ENCODE measurements around the gene LARGE1. TPM values are rescaled to one million over a fixed set of nuclear protein-coding genes. Genes with fewer than 3 reads are reported as not detected.
A peak's percentile ranks its signal among the peaks of the same experiment; 100 is the strongest.

LARGE1 gene
- total and polyA plus RNA-seq, 4 donors, result 25.6 to 45.6 (median 37.6) TPM

DNA sequence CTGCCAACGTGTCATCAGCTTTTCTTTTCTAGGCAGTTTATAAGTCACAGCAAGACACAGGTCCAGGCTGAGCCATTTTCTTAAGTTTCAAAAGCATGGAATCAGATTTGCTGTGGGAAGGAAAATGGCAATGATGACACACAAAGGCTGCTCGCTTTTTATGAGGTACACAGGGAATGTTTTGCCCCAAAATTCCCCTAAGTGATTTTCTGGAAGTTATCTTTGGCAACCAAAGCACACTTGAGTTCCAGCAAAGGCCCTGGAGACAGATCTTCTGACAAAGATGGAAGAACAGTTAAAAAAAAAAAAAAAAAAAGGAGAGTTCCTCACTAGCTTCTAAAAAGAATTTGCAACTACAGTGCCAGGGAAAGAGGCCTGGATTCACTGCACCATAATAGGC lies 260.8 kb downstream of the LARGE1 start:
- DNase-seq (ENCODE audit: low read depth in 4 of 6, low spot score in 6 of 6), result peak in 3 of 6 donors; percentile 25 to 81 (median 81)
- H3K27me3 ChIP-seq (ENCODE audit: control insufficient read depth, insufficient read depth, low read length), result no peaks in the 10 kb centered on the region
- H3K36me3 ChIP-seq (ENCODE audit: control insufficient read depth, insufficient read depth, low read length), result no peaks in the 10 kb centered on the region
- H3K9me3 ChIP-seq (ENCODE audit: control insufficient read depth, insufficient read depth, low read length), result no peaks in the 10 kb centered on the region
- H3K4me1 ChIP-seq (ENCODE audit: control insufficient read depth, insufficient read depth, low read length), result no peaks in the 10 kb centered on the region
- no peak overlapping the region for H3K27ac ChIP-seq (ENCODE audit: low read depth, low read length)
- WGBS (ENCODE audit: insufficient coverage), result 40% methylated on average over 1 of the region's 2 CpGs
- H3K4me3 ChIP-seq (ENCODE audit: low read depth, low read length), result no peak overlapping the region

DNA sequence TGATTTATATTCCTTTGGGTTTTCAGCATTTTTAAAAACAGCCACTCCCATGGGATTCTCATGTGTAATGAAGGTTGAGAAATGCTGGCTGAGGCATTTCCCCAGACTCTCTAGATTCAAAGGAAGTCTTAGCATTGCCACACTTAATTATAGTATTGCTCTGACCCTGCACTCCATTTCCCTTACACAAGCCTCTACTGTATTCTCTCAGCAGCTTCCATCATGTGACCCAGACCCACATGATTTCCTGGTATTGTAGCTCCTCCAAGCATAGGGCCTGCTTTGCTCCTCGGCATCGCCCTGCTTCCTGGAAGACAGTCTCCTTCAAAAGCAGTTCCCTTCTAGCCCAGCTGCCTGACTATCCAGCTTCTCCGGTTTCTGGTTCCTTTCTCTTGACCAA lies 261.5 kb downstream of the LARGE1 start:
- no peak overlapping the region for H3K27ac ChIP-seq (ENCODE audit: low read depth, low read length)
- no peak overlapping the region for H3K4me3 ChIP-seq (ENCODE audit: low read depth, low read length)
- no peaks in the 10 kb centered on the region for H3K4me1 ChIP-seq (ENCODE audit: control insufficient read depth, insufficient read depth, low read length)
- WGBS (ENCODE audit: insufficient coverage), result 81% methylated on average over 2 of the region's 3 CpGs
- no peaks in the 10 kb centered on the region for H3K9me3 ChIP-seq (ENCODE audit: control insufficient read depth, insufficient read depth, low read length)
- DNase-seq (ENCODE audit: low read depth in 4 of 6, low spot score in 6 of 6), result peak in 1 of 6 donors; percentile 56
- no peaks in the 10 kb centered on the region for H3K27me3 ChIP-seq (ENCODE audit: control insufficient read depth, insufficient read depth, low read length)
- no peaks in the 10 kb centered on the region for H3K36me3 ChIP-seq (ENCODE audit: control insufficient read depth, insufficient read depth, low read length)

DNA sequence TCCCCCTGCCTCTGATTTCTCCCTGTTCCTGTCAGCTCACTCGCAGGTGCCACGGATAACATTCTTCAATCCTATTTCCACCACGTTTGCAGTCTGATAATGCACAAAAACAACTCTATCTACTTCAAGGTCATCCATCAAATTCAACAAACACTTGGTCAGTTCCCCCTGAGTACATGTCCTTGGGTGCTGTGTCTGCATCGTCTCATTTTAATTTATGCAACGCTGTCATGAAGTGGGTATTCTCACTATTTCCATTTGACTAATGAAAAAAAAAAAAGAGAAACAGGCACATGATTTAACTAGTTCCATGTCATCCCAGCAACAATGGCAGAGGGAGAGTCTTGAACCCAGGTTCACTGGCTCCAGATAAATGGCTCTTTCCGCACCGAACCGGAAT lies 262.6 kb downstream of the LARGE1 start:
- Histone ChIP-seq H3K36me3 (ENCODE audit: control insufficient read depth, insufficient read depth, low read length) (no peaks in the 10 kb centered on the region), H3K27ac (ENCODE audit: low read depth, low read length) (no peak overlapping the region), H3K4me3 (ENCODE audit: low read depth, low read length) (no peak overlapping the region), H3K9me3 (ENCODE audit: control insufficient read depth, insufficient read depth, low read length) (no peaks in the 10 kb centered on the region), H3K4me1 (ENCODE audit: control insufficient read depth, insufficient read depth, low read length) (no peaks in the 10 kb centered on the region), H3K27me3 (ENCODE audit: control insufficient read depth, insufficient read depth, low read length) (no peaks in the 10 kb centered on the region)
- 76% methylated on average over 7 of the region's 8 CpGs for WGBS (ENCODE audit: insufficient coverage)
- no peak for DNase-seq (ENCODE audit: low read depth in 4 of 6, low spot score in 6 of 6)

DNA sequence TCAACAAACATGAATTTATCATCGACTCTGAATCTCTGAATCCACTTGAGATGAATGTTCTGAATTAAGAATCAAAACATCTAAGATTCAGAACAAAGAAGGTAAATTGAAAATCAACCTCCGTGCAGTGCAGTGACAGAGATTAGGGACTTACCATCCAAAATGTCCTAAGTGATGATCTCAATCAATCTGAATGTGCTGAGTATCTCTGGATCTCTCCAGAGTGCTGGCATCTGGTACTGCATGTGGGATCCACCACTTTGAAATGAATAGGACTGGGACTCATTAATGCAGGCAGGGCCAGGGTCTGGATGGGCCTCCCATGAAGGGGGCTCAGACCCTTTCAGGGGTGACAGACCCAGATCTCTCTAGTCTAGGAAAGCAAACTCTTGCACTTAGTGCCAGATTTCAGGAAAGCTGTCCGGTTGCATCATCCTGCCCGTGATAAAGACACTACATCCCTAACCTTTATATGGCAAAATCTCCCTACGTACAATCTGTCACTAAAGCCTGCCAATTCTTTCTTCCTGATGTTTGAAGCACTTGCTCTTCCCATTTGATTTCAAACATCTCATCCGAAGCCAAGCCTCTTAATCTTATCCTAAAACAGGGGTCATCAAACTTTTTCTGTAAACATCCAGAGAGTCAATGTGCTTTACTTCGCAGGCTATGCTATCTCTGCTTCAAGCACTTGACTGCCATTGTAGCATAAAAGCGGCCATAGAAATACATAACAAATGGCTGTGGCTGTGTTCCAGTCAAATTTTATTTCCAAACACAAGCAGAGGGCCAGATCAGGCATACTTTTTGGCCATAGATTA lies 263.3 kb downstream of the LARGE1 start:
- Histone ChIP-seq H3K9me3 (ENCODE audit: control insufficient read depth, insufficient read depth, low read length) (no peaks in the 10 kb centered on the region), H3K4me1 (ENCODE audit: control insufficient read depth, insufficient read depth, low read length) (no peaks in the 10 kb centered on the region), H3K27me3 (ENCODE audit: control insufficient read depth, insufficient read depth, low read length) (no peaks in the 10 kb centered on the region), H3K4me3 (ENCODE audit: low read depth, low read length) (no peak overlapping the region), H3K36me3 (ENCODE audit: control insufficient read depth, insufficient read depth, low read length) (no peaks in the 10 kb centered on the region), H3K27ac (ENCODE audit: low read depth, low read length) (no peak overlapping the region)
- DNase-seq (ENCODE audit: low read depth in 4 of 6, low spot score in 6 of 6), result peak in 1 of 6 donors; percentile 26
- 81% methylated on average over 7 of the region's 8 CpGs for WGBS (ENCODE audit: insufficient coverage)

DNA sequence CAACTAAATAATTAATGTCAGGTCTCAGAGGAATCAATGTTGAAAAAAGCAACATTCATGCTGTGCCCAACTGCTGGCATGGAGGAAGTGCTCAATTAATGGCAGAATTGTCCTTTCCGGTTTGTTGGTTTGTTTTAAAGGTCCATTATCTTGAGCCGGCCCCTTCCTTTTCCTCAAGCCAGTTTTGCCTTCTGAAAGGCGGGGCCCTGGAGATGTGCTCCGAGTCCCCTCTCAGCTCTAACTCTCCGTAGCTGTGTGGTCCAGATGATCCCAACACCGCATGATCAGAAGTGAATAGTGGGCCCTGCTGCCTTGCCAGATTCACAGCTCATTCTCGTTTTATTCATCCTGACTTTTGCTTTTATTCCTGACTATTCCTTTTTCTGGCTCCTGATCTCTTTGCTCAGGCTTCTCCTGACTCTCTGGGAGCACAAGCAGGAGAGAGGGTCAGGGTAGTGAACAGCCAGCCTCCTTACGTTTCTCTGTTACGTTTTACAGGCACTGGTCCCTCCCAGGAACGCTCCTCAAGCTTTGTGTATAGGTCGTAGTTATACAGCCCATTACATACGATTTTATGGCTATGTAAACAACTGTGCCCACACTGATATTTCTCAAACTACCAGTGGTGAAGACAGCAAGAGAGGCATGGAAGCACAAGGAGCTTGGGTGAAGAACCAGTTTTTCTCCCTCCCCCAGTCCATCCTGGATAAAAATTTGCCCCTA lies 265.9 kb downstream of the LARGE1 start:
- H3K36me3 ChIP-seq (ENCODE audit: control insufficient read depth, insufficient read depth, low read length), result peaks cover 6% of the 10 kb centered on the region
- WGBS (ENCODE audit: insufficient coverage), result 66% methylated on average over 10 of the region's 12 CpGs
- H3K27ac ChIP-seq (ENCODE audit: low read depth, low read length), result no peak overlapping the region
- H3K4me3 ChIP-seq (ENCODE audit: low read depth, low read length), result no peak overlapping the region
- no peaks in the 10 kb centered on the region for H3K4me1 ChIP-seq (ENCODE audit: control insufficient read depth, insufficient read depth, low read length)
- DNase-seq (ENCODE audit: low read depth in 4 of 6, low spot score in 6 of 6), result no peak
- no peaks in the 10 kb centered on the region for H3K27me3 ChIP-seq (ENCODE audit: control insufficient read depth, insufficient read depth, low read length)
- no peaks in the 10 kb centered on the region for H3K9me3 ChIP-seq (ENCODE audit: control insufficient read depth, insufficient read depth, low read length)

DNA sequence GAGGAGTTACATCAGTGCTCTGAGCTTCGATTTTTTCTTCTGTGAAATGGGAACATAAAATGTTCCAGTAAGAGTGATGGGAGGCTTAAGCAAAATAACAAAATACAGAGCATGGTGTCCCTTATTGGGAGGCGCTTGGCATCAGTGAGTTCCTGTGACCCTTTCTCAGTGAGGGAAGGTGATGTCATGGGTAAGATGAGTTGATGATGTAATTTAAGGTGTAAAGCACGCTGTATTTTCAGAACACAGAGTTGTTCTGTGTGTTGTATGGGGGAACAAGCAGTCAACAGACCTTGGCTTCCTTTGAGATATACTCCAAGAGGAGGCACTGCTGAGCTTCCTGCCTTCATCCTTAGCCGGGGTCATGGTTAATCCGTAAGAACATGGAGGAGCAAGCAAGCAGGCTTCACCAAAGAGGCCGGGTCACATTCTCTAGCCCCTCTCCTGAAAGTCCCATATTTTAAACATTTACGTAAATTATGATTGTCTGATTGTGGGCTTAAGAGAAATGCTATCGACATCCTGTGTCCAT lies 266.7 kb downstream of the LARGE1 start:
- 93% methylated on average over 4 of the region's 8 CpGs for whole genome bisulfite sequencing (ENCODE audit: insufficient coverage)
- H3K9me3 ChIP-seq (ENCODE audit: control insufficient read depth, insufficient read depth, low read length), result no peaks in the 10 kb centered on the region

DNA sequence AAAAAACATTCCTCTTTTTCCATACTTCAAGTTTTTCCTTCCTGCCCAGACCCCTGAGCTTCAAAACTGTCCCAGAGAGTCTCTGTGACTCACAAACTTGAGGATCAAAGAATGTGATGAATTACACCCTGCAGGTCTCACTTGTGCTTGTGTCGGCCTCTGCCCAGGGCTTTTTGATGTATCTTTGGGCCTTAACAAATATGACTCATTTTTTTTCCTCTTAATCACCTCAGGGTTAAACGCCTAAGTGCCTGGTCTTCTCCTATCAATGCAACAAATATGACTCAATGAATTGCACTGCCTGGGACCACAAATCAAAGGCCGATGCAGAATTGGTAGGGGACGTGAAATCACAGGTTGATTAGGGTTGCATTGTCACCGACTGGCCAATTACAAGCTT lies 267.7 kb downstream of the LARGE1 start:
- no peak for DNase-seq (ENCODE audit: low read depth in 4 of 6, low spot score in 6 of 6)
- no peaks in the 10 kb centered on the region for H3K4me1 ChIP-seq (ENCODE audit: control insufficient read depth, insufficient read depth, low read length)
- H3K27ac ChIP-seq (ENCODE audit: low read depth, low read length), result no peak overlapping the region
- H3K36me3 ChIP-seq (ENCODE audit: control insufficient read depth, insufficient read depth, low read length), result peaks cover 6% of the 10 kb centered on the region
- H3K27me3 ChIP-seq (ENCODE audit: control insufficient read depth, insufficient read depth, low read length), result no peaks in the 10 kb centered on the region
- no peaks in the 10 kb centered on the region for H3K9me3 ChIP-seq (ENCODE audit: control insufficient read depth, insufficient read depth, low read length)
- WGBS (ENCODE audit: insufficient coverage), result 76% methylated on average over 3 of the region's 5 CpGs
- no peak overlapping the region for H3K4me3 ChIP-seq (ENCODE audit: low read depth, low read length)

More for the DNA sequence above, 266.7 kb downstream of the LARGE1 start:
- Histone ChIP-seq H3K4me1 (ENCODE audit: control insufficient read depth, insufficient read depth, low read length) (no peaks in the 10 kb centered on the region), H3K27ac (ENCODE audit: low read depth, low read length) (no peak overlapping the region), H3K36me3 (ENCODE audit: control insufficient read depth, insufficient read depth, low read length) (peaks cover 6% of the 10 kb centered on the region), H3K4me3 (ENCODE audit: low read depth, low read length) (no peak overlapping the region), H3K27me3 (ENCODE audit: control insufficient read depth, insufficient read depth, low read length) (no peaks in the 10 kb centered on the region)
- DNase-seq (ENCODE audit: low read depth in 4 of 6, low spot score in 6 of 6), result no peak

DNA sequence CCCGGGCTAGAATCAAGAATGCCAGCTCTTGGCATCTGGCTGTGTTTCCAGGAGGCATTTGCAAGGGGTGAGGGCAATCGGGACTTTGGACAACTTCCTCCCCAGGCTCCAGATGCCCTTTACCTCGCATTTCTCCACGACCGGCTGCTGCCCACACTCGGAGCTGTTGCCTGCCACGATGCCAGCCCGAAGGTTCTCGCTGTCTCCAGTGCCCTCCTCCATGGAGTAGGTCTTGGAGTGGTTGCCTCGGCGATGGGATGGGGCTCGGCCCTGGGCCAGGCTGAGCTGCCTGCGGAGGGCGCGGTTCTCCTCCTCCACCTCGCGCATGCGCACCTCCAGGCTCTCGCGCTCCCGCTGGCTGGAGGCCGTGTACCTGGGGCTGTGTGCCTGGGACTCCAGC lies 270.0 kb downstream of the LARGE1 start:
- no peak overlapping the region for H3K4me3 ChIP-seq (ENCODE audit: low read depth, low read length)
- H3K27me3 ChIP-seq (ENCODE audit: control insufficient read depth, insufficient read depth, low read length), result no peaks in the 10 kb centered on the region
- 85% methylated on average over 22 of the region's 22 CpGs for WGBS (ENCODE audit: insufficient coverage)

DNA sequence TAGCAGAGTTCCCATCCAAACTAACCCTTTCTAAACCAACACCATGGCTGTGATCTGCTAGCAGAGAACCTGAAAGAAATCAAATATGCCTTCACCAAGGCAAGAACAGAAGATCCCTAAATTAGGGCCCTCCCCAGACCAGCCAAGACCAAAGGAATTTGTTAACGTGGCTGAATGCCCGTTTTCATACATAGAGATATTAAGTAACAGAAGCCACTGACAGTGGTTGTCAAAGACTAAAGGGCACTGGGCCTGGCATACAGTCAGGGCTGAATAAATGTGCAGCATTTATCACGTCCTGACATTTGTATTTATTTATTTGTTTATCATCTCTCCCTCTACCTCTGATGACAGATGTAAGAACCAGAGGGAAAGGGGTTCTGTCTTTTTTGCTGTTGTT lies 271.8 kb downstream of the LARGE1 start:
- DNase-seq (ENCODE audit: low read depth in 4 of 6, low spot score in 6 of 6), result no peak
- H3K27me3 ChIP-seq (ENCODE audit: control insufficient read depth, insufficient read depth, low read length), result no peaks in the 10 kb centered on the region
- no peaks in the 10 kb centered on the region for H3K4me1 ChIP-seq (ENCODE audit: control insufficient read depth, insufficient read depth, low read length)
- H3K36me3 ChIP-seq (ENCODE audit: control insufficient read depth, insufficient read depth, low read length), result peaks cover 6% of the 10 kb centered on the region
- no peak overlapping the region for H3K27ac ChIP-seq (ENCODE audit: low read depth, low read length)
- whole genome bisulfite sequencing (ENCODE audit: insufficient coverage), result 100% methylated on average over 2 of the region's 3 CpGs
- H3K4me3 ChIP-seq (ENCODE audit: low read depth, low read length), result no peak overlapping the region
- peaks cover 2% of the 10 kb centered on the region for H3K9me3 ChIP-seq (ENCODE audit: control insufficient read depth, insufficient read depth, low read length)

More for the DNA sequence above, 270.0 kb downstream of the LARGE1 start:
- H3K27ac ChIP-seq (ENCODE audit: low read depth, low read length), result no peak overlapping the region
- DNase-seq (ENCODE audit: low read depth in 4 of 6, low spot score in 6 of 6), result no peak
- H3K9me3 ChIP-seq (ENCODE audit: control insufficient read depth, insufficient read depth, low read length), result no peaks in the 10 kb centered on the region
- H3K4me1 ChIP-seq (ENCODE audit: control insufficient read depth, insufficient read depth, low read length), result no peaks in the 10 kb centered on the region
- H3K36me3 ChIP-seq (ENCODE audit: control insufficient read depth, insufficient read depth, low read length), result peaks cover 6% of the 10 kb centered on the region

All from spinal cord (tissue), 10 donors.